Right ventricle myocardium inferior (tissue), 1 donor: ENCODE measurements around the gene SOX18. TPM values are rescaled to one million over a fixed set of nuclear protein-coding genes. Genes with fewer than 3 reads are reported as not detected.
"Not testable (repeated sequence)": the region's sequence is repeated elsewhere in the genome, so short reads cannot be mapped to it uniquely, and the experiment has no call there.

ENCODE experiments used
- ATAC-seq: fragments of 200-7000 bp; cut with Tn5 transposase; one replicate; pipeline ENCODE4 v1.9.1; 2020; ENCODE audit warnings: mild to moderate bottlenecking, moderate library complexity
- DNase-seq: peaks from one replicate; pipeline ENCODE4 v3.0.0; 2021; ENCODE audit errors: missing footprints
- intact Hi-C: fragments of 100-400 bp; cut with DNase I; formaldehyde crosslinking; loops from one replicate; pipeline ENCODE4 v1.11.0; 2022
- microRNA-seq: library from miRNA; unstranded; fragments of <30 nt; microRNA quantifications from one replicate; pipeline ENCODE4 v1.2.0, GENCODE V29; 2020
- total RNA-seq: library from RNA; stranded (reverse); fragmentation: NEBNext Ultra II Directional; extraction: Animal tissue kit (Norgen Biotek cat#: 25700); gene quantifications from one replicate; pipeline ENCODE4 v1.2.1, GENCODE V29; 2021
- donor health status: DM: no; HTN: yes; CAD: no; lungs with severe emphysema.

Gene SOX18
- total RNA-seq, 1 donor from 2014 or later, result 38.4 TPM

DNA sequence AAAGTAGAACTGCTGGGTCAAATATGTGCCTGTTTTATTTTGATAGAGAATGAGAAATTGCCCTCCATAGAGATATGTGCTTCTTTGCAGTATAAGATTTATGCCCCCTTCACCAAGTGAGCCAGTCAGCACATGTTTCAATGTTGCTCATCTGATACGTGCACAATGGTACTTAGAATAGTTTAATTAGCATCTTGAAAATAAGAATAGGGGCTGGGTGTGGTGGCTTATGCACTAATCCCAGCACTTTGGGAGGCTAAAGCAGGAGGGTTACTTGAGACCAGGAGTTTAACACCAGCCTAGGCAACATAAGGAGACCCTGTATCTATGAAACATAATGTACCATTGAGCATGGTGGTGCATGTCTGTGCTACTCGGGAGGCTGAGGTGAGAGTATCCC is 33.8 kb downstream of the SOX18 start:
- no peak for DNase-seq
- intact Hi-C loops, result no loop called here
- no peak for ATAC-seq

DNA sequence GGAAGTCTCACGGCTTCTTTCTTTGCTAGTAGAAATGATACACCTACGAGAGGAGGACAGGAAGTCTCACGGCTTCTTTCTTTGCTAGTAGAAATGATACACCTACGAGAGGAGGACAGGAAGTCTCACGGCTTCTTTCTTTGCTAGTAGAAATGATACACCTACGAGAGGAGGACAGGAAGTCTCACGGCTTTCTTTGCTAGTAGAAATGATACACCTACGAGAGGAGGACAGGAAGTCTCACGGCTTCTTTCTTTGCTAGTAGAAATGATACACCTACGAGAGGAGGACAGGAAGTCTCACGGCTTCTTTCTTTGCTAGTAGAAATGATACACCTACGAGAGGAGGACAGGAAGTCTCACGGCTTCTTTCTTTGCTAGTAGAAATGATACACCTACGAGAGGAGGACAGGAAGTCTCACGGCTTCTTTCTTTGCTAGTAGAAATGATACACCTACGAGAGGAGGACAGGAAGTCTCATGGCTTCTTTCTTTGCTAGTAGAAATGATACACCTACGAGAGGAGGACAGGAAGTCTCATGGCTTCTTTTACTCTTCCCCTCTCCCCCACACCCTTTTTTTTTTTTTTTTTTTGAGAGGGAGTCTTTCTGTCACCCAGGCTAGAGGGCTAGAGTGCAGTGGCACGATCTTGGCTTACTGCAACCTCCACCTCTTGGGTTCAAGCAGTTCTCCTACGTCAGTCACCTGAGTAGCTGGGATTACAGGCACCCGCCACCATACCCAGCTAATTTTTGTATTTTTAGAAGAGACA is 36.9 kb downstream of the SOX18 start:
- intact Hi-C loops, result not testable (repeated sequence)

DNA sequence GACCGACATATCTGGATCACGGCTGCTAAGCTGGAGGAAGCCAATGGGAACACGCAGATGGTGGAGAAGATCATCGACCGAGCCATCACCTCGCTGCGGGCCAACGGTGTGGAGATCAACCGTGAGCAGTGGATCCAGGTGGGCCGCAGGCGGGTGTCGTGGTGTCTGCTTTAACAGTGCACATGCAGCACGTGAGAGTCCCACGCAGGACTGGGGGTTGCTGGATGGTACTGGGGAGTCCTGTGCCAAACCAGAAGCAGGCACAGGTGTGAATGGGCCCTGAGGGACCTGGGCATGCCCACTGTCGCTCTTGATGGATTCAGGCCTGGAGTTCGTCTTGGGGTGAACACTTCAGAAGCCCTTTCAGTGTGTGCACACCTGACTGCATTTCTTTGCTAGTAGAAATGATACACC is 38.1 kb downstream of the SOX18 start:
- no peak for ATAC-seq
- DNase-seq, result no peak
- intact Hi-C loops, result no loop called here

More for the DNA sequence above, 36.9 kb downstream of the SOX18 start:
- not testable (repeated sequence) for ATAC-seq, DNase-seq

DNA sequence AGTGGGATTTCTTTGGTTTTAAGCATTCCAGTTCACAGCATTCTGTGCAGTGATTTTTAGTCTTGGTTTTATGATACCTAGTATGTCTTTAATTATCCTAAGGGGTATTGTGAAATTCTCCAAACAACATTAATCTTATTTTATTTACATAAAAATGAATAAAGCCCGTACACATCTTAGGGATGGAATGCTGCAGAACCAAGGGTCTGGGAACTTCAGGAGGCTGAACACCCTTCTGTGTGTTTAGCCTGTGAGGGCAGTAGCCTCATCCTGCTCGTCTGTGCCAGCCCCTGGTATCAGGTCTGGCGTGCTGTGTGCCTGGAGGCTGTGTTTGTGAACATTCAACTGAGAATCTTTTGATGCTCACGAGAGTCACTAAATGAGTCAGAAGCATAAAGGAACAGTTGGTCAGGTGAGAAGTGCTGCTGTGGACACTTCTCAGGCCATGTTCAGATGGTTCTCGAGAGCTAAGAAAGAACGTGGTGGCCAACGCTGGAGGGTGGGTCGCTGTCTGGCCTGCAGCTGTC is 38.7 kb downstream of the SOX18 start:
- intact Hi-C loops, result no loop called here
- no peak for DNase-seq

DNA sequence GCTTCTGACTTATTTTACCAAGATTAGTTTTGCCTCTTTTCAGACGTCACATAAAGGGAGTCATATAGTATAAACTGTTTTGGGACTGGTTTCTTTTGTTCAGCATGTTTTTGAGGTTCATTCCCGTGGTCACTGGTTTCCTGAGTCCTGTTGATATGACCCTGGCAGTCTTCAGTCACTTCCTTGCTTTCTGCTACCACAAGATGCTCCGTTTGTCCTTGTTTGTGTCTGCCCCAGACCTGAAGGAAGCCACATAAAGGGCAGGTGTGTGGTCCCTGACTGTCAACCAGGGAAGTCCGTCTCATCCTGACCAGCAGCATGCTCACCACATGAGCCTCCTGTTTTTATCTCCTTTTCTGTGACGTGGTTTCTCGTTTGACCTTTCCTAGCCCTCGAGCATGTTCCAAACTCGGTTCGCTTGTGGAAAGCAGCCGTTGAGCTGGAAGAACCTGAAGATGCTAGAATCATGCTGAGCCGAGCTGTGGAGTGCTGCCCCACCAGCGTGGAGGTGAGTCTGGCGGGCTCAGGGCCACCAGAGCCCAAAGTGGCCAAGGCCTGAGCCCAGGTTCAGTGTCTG is 39.5 kb downstream of the SOX18 start:
- ATAC-seq, result no peak
- intact Hi-C loops, result no loop called here
- DNase-seq, result no peak

More for the DNA sequence above, 38.7 kb downstream of the SOX18 start:
- ATAC-seq, result no peak

DNA sequence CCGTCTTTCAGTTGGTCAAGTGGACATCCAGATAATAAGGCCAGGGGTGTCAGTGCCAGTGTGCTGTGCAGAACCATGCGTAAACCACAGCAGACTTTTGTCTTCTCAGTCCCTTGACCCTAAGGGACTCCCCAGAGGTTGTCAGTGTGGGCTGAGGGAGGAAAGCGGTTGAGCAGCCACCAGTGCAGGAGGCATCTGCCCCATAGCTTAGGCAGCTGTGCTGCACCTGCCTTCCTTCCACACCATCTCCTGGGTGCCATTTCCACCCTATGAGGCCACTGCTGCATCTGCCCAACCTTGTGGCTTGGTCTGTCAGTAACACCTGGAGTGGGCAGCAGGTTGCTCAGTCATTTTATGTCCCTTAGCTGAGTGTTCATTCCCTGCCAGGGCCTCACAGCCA is 42.5 kb downstream of the SOX18 start:
- intact Hi-C loops, result no loop called here
- ATAC-seq (no peak), DNase-seq (no peak)

DNA sequence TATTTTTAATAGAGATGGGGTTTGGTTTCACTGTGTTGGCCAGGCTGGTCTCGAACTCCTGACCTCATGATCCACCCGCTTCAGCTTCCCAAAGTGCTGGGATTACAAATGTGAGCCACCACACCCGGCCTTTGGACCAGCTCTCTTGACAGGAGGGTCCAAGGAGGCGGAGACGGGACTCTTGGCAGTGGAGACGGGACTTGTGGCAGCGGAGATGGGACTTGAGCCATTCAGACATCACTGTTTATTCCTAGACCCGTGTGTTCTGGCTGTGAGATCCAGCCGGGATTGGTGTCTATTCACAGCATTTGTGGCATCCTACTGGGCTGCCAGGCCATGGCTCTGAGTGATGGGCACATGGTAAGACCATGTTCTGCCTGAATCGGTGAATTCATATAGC is 42.9 kb downstream of the SOX18 start:
- ATAC-seq (no peak), DNase-seq (no peak)
- intact Hi-C loops, result no loop called here

DNA sequence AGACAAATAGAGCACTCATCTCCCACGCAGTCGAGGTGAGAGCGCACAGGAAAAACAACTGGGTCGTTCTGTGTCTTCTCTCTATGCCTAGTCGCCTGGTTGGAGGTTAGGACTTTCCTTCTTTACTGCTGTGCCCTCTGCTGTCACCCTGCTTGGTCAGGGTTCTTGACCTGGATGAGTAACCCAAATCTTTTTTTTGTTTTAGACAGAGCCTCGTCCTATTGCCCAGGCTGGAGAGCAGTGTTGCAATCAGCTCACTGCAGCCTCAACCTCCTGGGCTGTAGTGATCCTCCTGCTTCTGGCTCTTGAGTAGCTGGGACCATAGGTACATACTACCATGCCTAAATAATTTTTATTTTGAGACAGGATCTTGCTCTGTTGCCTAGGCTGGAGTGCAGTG is 44.0 kb downstream of the SOX18 start:
- no peak for ATAC-seq
- intact Hi-C loops, result no loop called here
- DNase-seq, result no peak

DNA sequence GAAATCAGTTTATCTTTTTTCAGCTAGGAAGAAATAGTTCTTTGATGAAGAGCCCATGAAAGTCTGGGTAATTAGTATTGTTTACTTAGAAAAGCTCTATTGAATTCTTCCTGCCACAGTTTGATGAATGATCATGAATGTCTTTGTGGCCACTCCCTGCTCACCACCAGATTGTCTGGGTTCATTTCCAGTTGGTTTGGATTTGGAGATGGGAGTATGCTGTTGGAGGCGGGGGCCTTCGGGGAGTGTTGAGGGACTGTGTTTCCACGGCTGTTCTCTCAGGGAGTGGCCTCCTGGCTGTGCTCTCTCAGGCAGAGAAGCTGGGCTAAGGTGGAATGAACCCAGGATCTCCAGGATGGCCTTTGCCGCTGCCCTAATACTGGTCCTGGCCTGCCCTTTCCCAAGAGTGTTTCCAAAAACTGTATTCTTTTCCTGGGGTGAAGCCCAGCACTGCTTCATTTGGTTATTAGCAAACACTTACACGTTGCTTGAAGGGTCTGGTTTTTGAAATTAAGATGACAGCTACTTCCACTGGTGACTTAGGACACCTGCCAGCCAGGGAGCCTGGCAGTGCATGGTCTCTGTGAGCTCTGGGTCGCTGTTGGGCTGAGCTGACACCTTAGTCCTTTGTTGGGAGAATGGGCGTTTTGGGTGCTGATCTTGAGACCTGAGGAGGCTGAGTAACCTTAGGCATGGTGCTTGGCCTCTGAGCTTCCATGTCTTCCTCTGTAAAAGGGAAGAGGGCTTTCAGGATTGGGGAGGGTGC is 45.3 kb downstream of the SOX18 start:
- intact Hi-C loops, result no loop called here
- no peak for DNase-seq
- ATAC-seq, result no peak

DNA sequence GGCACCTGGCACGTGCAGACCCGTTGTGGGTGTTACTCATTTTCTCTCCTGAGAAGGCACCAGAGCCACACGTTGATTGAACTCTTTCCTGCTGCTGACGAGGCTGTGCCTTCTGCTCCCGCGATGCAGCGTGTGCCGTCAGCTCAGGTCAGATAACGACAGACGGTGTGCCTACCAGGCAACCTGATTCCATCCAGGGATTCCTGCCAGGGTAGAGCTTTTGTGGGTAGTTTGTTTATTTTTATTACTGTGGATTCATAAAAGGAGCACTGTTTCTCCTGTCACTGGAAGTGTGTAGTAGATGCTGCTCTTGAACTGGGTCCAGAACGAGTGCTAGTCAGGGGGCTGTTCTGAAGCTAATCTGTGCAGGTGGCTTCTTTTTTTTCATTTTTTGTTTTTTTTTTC is 47.8 kb downstream of the SOX18 start:
- intact Hi-C loops, result no loop called here
- no peak for DNase-seq
- ATAC-seq, result no peak

DNA sequence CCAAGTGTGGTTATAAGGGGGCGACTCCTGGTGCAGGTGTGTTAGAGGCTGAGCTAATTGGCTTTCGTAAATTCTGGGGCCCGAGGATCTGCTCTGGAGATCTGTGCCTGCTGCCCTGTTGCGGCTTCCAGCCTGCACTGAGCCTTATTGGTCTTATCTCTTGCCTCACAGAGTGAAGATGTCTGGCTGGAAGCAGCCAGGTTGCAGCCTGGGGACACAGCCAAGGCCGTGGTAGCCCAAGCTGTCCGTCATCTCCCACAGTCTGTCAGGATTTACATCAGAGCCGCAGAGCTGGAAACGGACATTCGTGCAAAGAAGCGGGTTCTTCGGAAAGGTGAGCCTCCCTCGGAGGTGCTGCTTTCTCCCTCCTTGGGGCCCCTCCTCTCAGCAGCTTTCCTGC is 48.5 kb downstream of the SOX18 start:
- intact Hi-C loops, result no loop called here
- DNase-seq, result no peak
- no peak for ATAC-seq

Small RNA genes within 50 kb of the gene (microRNA-seq; reads per million reads assigned to microRNA genes)
- gene MIR6813, result not detected

Other genes with a start within 250 kb of the SOX18 start
- 13.8 TPM for gene ZBTB46, start 218.4 kb downstream of the SOX18 start, total RNA-seq
- gene ABHD16B, start 188.1 kb downstream of the SOX18 start, total RNA-seq, result not detected
- gene TPD52L2, start 184.4 kb downstream of the SOX18 start, total RNA-seq, result 78.0 TPM
- gene DNAJC5, start 154.5 kb downstream of the SOX18 start, total RNA-seq, result 41.4 TPM
- 52.0 TPM for gene UCKL1, start 93.2 kb downstream of the SOX18 start, total RNA-seq
- gene ZNF512B, start 79.7 kb downstream of the SOX18 start, total RNA-seq, result 12.2 TPM
- gene SAMD10, start 70.0 kb downstream of the SOX18 start, total RNA-seq, result 5.7 TPM
- 46.4 TPM for gene PRPF6, start 68.5 kb downstream of the SOX18 start, total RNA-seq
- 0.30 TPM for gene C20orf204, start 13.5 kb downstream of the SOX18 start, total RNA-seq
- 39.0 TPM for gene TCEA2, start 13.6 kb upstream of the SOX18 start, total RNA-seq
- gene RGS19, start 29.9 kb upstream of the SOX18 start, total RNA-seq, result 6.6 TPM
- gene OPRL1, start 30.4 kb upstream of the SOX18 start, total RNA-seq, result 0.49 TPM
- gene LKAAEAR1, start 34.8 kb upstream of the SOX18 start, total RNA-seq, result not detected
- gene NPBWR2, start 57.9 kb upstream of the SOX18 start, total RNA-seq, result not detected
- 0.16 TPM for gene MYT1, start 114.8 kb upstream of the SOX18 start, total RNA-seq
- 71.0 TPM for gene PCMTD2, start 206.1 kb upstream of the SOX18 start, total RNA-seq